NCI-H226 (cell line): Measurements from ENCODE around the gene VAV1.
"Not testable (repeated sequence)": the region's sequence is repeated elsewhere in the genome, so short reads cannot be mapped to it uniquely, and the experiment has no call there.

Experiments
- DNase-seq: peaks from one replicate; pipeline ENCODE4 v3.0.0-alpha.2; 2015

Gene VAV1

GRCh38 chr19:6790194-6791128 is 18.0 kb downstream of the VAV1 start:
- no peak for DNase-seq

GRCh38 chr19:6791237-6791636 is 18.7 kb downstream of the VAV1 start:
- DNase-seq = no peak

- no peak for DNase-seq
Measured at GRCh38 chr19:6793411-6793810, 20.9 kb downstream of the VAV1 start.

GRCh38 chr19:6793973-6794372 is 21.5 kb downstream of the VAV1 start:
- DNase-seq = no peak

DNA sequence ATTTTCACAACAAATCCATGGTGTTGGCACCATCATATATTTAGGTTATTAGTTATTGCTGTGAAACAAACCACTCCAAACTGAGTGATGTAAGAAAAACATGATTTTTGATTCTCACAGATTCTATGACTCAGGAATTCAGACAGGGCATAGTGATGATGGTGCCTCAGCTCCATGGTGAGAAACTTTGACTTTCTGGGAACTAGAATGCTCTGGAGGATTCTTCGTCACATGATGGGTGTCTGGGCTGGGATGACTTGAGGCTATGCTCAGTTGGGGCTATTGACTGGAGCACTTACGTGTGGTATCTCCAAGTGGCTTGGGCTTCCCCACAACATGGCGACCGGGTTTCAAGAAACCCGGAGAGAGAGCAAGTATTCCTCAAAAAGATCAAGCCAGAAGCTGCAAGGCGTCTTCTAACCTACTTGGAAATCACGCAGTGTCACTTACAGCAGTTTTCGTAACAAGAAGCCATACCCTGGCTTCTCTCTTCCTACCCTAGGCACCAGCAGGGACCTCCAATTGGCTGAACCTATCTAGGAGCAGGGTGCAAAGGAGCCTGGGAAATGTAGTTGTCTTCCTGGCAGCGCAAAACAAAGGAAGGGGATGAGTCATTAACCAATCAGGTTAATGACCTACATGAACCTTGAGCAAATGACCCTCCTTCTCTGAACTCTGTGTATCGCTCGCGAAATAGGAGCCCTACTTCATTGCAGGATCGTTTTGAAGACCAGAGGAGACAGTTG is 22.4 kb downstream of the VAV1 start:
- no peak for DNase-seq

DNA sequence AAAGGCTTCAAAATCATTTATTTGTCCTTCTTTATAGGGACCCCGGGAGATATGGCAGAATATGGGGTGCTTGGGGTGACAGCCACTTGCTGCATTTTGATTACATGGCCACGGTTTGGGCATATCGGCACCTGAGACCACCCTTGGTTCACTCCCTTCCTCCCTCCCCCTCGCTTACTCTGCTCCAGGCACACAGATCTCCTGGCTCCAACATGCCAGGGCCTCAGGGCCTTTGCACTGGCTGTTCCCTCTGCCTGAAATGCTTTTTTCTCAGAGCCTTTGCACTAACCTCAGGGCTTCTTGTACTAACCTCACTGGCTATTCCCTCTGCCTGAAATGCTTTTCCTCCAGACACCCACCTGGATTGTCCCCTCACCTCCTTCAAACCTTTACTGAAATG is 23.8 kb downstream of the VAV1 start:
- no peak for DNase-seq

GRCh38 chr19:6797646-6798045 is 25.1 kb downstream of the VAV1 start:
- DNase-seq = no peak

DNA sequence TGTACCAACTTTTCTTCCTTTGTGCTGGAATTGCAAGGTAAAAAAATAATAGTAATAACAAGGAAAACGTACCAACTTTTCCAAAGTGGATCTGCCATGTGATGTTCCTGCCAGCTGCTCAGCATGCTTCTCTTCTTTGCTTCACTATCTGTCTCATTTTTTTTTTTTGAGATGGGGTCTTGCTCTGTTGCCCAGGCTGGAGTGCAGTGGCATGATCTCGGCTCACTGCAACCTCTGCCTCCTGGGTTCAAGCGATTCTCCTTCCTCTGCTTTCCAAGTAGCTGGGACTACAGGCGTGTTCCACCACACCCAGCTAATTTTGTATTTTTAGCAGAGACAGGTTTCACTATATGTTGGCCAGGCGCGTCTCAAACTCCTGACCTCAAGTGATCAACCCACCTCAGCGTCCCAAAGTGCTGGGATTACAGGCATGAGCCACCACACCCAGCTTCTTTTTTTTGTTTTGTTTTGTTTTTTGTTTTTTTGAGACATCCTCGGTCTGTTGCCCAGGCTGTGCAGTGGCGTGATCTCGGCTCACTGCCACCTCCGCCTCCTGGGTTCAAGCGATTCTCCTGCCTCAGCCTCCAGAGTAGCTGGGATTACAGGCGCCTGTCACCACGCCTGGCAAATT is 27.8 kb downstream of the VAV1 start:
- DNase-seq = not testable (repeated sequence)

GRCh38 chr19:6800991-6801484 is 28.5 kb downstream of the VAV1 start:
- peak; percentile 98 for DNase-seq

DNA sequence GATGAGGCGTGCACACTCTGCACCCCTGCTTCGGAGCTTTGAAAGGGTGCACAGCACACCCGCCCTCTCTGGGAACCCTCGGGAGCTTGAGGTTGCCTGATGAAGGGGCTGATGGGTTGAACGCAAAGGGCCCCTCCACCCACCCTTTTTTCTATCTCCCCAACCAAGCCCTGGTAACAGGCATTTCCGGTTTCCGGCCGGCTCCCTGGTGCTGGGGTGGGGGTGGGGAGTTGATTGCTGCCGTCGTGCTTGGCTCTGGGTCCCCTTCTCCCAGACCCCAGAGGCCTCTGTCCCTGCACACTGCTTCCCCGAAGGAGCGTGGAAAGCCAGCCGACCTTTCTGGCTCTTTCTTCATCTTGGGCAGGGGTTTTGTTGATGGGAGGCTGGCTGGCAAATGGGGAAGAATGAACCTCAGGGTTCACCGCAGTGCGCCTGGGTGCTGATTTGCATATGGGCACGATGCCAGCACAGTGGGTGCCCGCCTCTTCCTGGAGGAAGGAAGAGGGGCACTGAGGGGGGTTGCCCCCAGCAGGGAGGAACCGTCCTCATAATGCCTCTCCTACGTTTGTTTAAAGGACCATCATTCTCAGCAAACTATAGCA is 29.1 kb downstream of the VAV1 start:
- peak; percentile 77 for DNase-seq

DNA sequence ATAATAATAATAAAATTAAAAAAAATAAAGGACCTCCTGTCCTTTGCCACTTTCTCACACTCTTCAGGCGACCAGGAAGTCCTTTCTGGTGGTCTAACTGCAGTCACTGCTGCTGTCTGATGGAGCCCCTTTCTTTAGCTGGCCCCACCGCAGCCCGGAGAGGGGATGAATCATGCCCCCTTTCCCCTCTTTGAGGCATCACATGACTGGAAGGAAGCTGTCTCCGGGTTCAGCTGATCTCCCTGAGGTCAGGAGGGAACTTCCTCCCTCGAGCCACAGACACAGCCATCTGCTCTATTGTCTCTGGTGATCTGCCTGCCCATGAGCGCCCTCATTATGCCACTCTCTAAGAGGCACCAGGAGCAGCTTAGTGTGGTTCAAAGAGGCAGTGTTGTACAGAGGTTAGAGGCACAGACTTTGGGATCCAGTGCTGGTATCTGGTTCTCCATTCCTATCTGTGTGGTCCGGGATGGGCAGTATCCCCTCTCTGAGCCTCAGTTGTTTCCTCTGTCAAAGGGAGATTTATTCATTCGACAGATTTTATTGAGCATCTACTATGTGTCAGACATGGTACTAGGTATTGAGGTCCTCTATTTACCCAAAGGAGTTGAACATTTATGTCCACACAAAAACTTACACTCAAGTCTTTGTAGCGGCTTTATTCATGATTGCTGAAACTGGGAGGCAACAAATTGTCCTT is 30.0 kb downstream of the VAV1 start:
- peak; percentile 57 for DNase-seq

DNA sequence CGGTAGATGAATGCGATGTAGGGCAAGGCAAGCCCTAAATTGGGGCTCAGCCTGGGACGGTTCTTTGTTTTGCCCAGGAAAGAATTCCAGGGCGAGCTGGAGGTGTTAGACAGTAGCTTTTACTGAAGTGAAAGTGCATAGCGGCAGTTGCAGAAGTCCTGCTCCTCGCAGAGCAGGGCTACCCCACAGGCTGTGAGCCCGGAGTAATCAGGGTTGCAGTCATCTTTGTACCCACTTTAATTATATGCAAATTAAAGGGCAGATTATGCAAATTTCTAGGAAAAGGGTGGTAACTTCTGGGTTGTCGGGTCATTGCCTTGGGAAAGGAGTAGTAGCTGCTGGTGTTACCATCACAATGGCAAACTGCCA is 30.5 kb downstream of the VAV1 start:
- no peak for DNase-seq

DNA sequence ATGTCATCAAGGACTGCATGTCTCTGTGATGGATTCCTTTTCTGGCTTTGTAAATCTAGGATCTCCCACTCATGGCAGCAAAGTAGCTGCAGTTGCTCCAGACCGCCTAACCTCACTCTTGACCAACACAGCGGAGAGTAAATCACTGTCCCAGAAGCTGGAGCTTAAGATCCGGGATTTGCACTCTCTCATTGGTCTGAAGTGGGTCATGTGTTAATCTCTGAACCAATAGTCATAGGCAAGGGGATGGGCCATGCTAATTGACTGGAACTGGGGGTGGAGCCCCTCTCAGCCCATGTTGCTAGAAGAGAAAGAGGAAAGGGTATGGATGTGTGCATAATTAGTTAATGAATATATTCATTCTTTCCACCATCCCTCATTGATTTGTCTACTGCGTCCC is 34.0 kb downstream of the VAV1 start:
- DNase-seq = no peak

DNA sequence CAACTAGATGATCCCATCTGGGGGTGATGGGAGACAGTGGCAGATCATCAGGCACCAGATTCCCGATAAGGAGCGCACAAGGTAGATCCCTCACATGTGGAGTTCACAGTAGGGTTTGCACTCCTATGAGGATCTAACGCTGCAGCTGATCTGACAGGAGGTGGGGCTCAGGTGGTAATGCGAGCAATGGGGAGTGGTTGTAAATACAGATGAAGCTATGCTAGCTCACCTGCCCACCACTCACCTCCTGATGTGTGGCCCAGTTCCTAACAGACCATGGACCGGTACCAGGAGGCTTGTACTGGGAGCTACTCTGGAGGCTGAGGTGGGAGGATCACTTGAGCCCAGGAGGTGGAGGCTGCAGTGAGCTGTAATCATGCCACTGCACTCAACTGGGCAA is 34.8 kb downstream of the VAV1 start:
- no peak for DNase-seq

DNA sequence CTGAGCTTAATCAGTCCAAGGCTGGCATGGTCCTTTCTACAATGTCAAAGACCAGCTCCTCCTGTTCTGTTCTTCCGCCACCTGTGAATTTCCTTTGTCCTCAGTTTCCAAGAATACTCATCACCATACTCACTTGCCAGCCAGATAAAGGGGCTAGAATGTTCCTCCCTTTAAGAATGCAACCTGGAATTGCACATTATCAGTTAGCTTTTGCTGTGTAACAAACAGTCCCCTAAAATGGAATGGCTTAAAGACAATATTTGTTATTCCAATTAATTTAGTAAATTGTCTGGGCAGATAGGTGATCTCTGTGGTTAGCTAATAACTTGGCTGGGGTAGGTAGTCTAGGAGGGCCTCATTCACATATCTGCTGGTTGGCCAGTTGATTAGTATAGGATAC is 36.0 kb downstream of the VAV1 start:
- DNase-seq = no peak

DNA sequence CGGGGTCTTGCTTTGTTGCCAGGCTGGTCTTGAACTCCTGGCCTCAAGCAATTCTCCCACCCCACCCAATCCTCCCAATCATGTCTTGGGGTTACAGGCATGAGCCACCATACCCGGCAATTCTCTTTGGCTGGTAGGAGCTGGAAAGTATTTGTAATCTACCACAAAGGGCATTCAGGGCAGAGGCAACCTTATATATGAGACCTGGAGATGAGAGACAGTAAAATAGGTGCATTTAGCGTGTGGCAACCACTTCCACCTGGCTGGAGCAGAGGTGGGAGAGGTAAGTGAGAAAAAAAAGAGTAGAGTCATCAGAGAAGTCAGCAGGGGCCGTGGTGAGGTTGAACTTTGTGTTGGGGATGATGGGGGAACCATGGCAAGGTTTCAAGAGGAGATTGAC is 36.8 kb downstream of the VAV1 start:
- no peak for DNase-seq

GRCh38 chr19:6811378-6811777 is 38.9 kb downstream of the VAV1 start:
- no peak for DNase-seq

- peak; percentile 71 for DNase-seq
Measured at GRCh38 chr19:6811906-6812305, 39.4 kb downstream of the VAV1 start.

GRCh38 chr19:6812612-6813011 is 40.1 kb downstream of the VAV1 start:
- DNase-seq = no peak

DNA sequence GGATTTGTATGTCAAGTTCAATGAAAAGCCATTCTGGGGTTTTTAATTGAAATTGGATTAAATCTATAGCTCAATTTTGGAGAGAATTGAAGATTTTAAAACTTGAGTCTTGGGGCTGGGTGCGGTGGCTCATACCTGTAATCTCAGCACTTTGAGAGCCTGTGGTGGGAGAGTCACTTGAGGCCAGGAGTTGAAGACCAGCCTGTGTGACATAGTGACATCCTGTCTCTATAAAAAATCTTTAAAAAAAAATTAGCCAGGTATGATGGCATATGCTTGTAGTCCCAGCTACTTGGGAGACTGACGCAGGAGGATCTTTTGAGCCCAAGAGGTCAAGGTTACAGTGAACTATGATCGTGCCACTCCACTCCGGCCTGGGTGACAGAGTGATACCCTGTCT is 41.2 kb downstream of the VAV1 start:
- no peak for DNase-seq

GRCh38 chr19:6817179-6817578 is 44.7 kb downstream of the VAV1 start:
- no peak for DNase-seq

GRCh38 chr19:6818246-6818645 is 45.7 kb downstream of the VAV1 start:
- no peak for DNase-seq

DNA sequence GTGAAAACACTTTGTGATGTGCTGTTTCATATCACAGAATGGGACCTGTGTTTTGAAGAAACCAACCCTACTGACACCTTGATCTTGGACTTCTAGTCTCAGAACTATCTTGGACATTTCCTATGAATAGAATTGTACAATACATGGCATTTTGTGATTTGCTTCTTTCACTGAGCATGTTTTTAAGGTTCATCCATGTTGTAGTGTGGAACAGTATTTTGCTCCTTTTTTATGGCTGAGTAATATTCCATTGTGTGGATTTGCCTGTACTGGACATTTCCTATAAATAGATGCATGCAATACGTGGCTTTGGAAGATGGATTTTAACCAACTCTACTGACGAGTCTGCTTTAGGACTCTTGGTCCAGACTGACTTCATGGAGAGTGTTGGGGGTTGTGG is 46.8 kb downstream of the VAV1 start:
- DNase-seq = no peak
